Endothelial cell of umbilical vein (primary cell): ENCODE measurements around the gene WDR76.
"Not testable (repeated sequence)": the region's sequence is repeated elsewhere in the genome, so short reads cannot be mapped to it uniquely, and the experiment has no call there.

Experiments used
- CTCF ChIP-seq, 2 donors: IDR thresholded peaks; 1 replicate in 1 of 2; 2 replicates in 1 of 2; pipeline ENCODE4 v1.5.1; 2011; ENCODE audit warnings: low read length in 2 of 2, mild to moderate bottlenecking in 2 of 2, moderate library complexity in 2 of 2, control low read depth in 1 of 2, inconsistent platforms in 1 of 2, low read depth in 1 of 2; ENCODE audit not compliant: insufficient read depth in 1 of 2; ENCODE audit errors: extremely low read depth in 1 of 2
- EZH2 ChIP-seq: IDR thresholded peaks from 2 replicates; pipeline ENCODE4 v1.6.1; 2012; ENCODE audit warnings: borderline replicate concordance, low read depth, mild to moderate bottlenecking, moderate library complexity, low read length, inconsistent platforms; ENCODE audit not compliant: severe bottlenecking
- POLR2A ChIP-seq: IDR thresholded peaks from 2 replicates; pipeline ENCODE4 v1.6.1; 2012; ENCODE audit warnings: low read depth, mild to moderate bottlenecking, control low read depth, low read length
- POLR2AphosphoS5 ChIP-seq: IDR thresholded peaks from 2 replicates; pipeline ENCODE4 v1.6.1; 2012; ENCODE audit warnings: low read depth, mild to moderate bottlenecking, control low read depth, low read length, moderate library complexity; ENCODE audit not compliant: insufficient read depth
- TF ChIP-seq, protein P1 (sequence below): IDR thresholded peaks from 2 replicates; pipeline ENCODE4 v1.6.1; 2011; ENCODE audit not compliant: insufficient read depth, insufficient read length

- not testable (repeated sequence) for TF ChIP-seq POLR2A; CTCF (IDR thresholded peaks at IDR 0.05; ENCODE audit: extremely low read depth in 1 of 2, insufficient read depth in 1 of 2, low read depth in 1 of 2, low read length in 2 of 2); EZH2; POLR2AphosphoS5
- TF ChIP-seq, protein P1, sequence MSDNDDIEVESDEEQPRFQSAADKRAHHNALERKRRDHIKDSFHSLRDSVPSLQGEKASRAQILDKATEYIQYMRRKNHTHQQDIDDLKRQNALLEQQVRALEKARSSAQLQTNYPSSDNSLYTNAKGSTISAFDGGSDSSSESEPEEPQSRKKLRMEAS: not testable (repeated sequence)
Observed at GRCh38 chr15:43802676-43803075, 24.1 kb upstream of the WDR76 start.
